Muscle layer of duodenum (tissue), 2 donors: ENCODE data around the gene FCGR2B.
"Not testable (repeated sequence)": the region's sequence is repeated elsewhere in the genome, so short reads cannot be mapped to it uniquely, and the experiment has no call there.

Experiments
- H3K27ac ChIP-seq: one replicate; pipeline ENCODE4 v1.7.0; 2013; ENCODE audit warnings: mild to moderate bottlenecking, low read length
- H3K27me3 ChIP-seq: one replicate; pipeline ENCODE4 v1.7.0; 2013; ENCODE audit warnings: low read depth, mild to moderate bottlenecking, control low read depth, low read length
- H3K36me3 ChIP-seq, 2 donors: one replicate each; pipeline ENCODE4 v1.7.0; 2013; ENCODE audit warnings: low read length in 2 of 2, control low read depth in 1 of 2, mild to moderate bottlenecking in 1 of 2; ENCODE audit not compliant: insufficient read depth in 2 of 2, control insufficient read depth in 1 of 2
- H3K4me1 ChIP-seq, 2 donors: one replicate each; pipeline ENCODE4 v1.7.0; 2013; ENCODE audit warnings: low read length in 2 of 2, mild to moderate bottlenecking in 2 of 2, control low read depth in 1 of 2, moderate library complexity in 1 of 2; ENCODE audit not compliant: insufficient read depth in 2 of 2, control insufficient read depth in 1 of 2
- H3K4me3 ChIP-seq, 2 donors: one replicate each; pipeline ENCODE4 v1.7.0; 2013; ENCODE audit warnings: low read length in 2 of 2, low read depth in 1 of 2, mild to moderate bottlenecking in 1 of 2
- H3K9me3 ChIP-seq, 2 donors: one replicate each; pipeline ENCODE4 v1.7.0; 2013; ENCODE audit warnings: low read length in 2 of 2, control low read depth in 1 of 2, mild to moderate bottlenecking in 1 of 2; ENCODE audit not compliant: control insufficient read depth in 1 of 2
- donor health status: healthy.

Gene FCGR2B

DNA sequence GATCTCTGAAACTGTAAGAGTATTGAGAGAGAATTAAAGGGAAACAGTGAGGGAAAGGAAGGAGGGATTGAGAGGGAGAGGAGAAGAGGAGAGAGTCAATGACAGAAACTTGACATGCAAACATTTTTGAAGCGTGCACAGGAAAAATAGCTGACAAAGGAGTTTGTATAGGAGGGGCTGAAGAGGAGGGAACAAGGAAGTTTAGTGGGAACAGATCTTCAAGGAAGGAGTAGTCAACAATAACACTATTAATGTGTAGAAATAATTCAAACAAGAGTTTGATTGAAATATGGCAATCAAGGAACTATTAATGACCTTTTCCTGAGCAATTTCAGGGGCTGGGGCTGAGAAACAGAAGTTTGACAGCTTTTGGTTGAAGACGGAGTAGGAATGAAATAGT is 27.9 kb upstream of the FCGR2B start:
- H3K4me1 ChIP-seq, H3K9me3 ChIP-seq, H3K27me3 ChIP-seq, H3K36me3 ChIP-seq, H3K27ac ChIP-seq, H3K4me3 ChIP-seq: not testable (repeated sequence)

DNA sequence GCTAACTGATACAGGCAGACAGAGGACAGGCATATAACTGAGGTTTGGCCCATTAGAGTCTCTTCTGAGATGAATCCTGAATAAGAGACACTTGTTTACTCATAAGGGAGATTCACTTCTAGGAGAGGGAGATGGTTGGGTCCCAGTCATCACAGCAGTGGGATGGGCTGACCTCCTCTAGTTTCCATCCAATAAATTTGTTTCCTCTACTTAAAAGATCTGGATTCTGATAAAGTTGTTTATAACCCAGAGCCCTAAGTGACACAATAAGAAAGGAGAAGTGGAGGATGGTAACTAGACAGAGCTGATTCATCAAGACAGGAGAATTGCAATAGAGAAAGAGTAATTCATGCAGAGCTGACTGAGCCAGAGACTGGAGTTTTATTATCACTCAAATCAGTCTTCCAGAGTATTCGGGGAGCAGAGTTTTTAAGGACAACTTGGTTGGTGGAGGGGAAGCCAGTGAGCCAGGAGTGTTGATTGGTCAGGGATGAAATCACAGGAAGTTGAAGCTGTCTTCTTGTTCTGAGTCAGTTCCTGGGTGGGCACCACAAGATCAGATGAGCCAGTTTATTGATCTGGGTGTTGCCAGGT is 26.7 kb upstream of the FCGR2B start:
- H3K36me3 ChIP-seq: not testable (repeated sequence)

DNA sequence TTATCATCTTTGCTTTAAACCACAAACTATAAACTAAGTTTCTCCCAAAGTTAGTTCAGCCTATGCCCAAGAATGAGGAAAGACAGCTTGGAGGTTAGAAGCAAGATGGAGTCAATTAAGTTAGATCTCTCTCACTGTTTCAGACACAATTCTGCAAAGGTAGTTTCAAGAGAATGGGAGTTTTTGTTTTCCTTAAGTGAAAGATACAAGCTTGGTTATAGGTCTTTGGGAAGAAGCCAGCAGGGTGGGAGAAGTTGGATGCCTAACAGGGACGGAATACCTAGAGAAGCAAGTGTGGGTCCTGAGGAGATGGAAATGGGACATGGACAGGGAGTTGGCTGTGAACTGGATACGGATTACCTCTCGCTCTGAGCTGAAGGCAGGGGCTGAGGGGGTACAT is 26.0 kb upstream of the FCGR2B start:
- not testable (repeated sequence) for H3K9me3 ChIP-seq, H3K27ac ChIP-seq, H3K4me3 ChIP-seq, H3K4me1 ChIP-seq, H3K36me3 ChIP-seq, H3K27me3 ChIP-seq

More for the DNA sequence above, 26.7 kb upstream of the FCGR2B start:
- not testable (repeated sequence) for H3K4me3 ChIP-seq, H3K27ac ChIP-seq, H3K4me1 ChIP-seq, H3K9me3 ChIP-seq, H3K27me3 ChIP-seq

DNA sequence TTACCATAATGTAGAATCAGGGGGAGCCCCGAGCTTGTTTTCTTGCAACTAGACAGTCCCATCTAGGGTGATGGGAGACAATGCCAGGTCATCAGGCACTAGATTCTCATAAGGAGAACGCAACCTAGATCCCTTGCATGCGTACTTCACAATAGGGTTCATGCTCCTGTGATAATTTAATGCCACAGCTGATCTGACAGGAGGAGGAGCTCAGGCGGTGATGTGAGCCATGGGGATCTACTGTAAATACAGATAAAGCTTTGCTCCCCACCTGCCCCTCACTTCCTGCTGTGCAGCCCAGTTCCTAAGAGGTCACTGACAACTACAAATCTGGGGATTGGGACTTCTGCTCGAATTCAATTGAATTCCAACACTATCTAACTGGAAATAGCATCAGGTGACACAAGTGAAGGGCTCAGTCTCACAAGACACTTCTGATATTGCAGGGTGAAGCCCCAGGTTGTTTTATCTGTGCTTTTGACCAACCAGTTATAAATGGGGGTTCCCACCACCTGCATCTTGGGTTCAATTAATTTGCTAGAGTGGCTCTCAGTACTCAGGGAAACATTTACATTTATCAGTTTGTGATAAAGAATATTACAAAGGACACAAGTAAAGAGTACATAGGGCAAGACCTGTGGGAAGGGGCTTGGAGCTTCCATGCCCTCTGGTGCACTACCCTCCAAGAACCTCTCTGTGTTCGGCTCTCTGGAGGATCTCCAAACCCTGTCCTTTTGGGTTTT is 24.5 kb upstream of the FCGR2B start:
- H3K27me3 ChIP-seq, H3K36me3 ChIP-seq, H3K4me1 ChIP-seq, H3K27ac ChIP-seq, H3K9me3 ChIP-seq, H3K4me3 ChIP-seq: not testable (repeated sequence)

DNA sequence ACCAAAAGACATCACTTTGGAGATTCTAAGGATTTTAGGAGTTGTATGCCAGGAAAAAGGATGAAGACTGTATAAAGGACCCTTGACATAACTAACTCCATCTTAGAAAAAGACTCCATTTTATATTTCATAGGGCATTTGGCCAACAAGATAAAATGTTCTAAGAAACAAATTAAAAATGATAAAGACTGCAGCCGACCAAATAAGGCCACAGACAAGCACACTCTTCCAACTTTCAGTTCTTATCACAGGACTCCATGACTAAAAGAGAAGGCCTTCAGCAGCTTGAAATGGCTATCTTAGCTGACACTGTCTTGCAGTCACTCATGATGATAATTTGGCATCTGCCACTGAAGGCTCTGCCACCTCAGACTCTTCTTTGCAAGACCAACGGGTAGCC is 23.7 kb upstream of the FCGR2B start:
- H3K27ac ChIP-seq, H3K36me3 ChIP-seq, H3K4me1 ChIP-seq, H3K9me3 ChIP-seq, H3K27me3 ChIP-seq, H3K4me3 ChIP-seq: not testable (repeated sequence)

DNA sequence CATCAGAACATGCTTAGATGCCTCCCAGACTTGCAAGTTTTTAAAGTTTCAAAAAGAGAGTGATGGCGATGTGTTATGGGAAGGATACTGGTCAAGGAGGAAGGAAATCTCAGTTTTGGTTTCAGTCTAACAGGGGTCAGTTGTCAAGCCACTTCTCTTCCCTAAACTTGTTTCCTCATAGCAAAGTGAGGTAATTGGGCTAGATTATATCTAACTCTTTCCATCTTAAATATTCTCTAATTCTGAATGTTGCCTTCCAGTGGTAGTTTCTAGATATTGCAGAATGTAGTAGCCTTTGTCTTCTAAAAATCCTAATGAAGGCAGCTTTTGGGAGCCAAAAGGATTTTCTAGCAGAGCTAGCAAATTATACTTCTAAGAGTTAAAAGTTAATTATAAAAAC is 20.2 kb upstream of the FCGR2B start:
- H3K27me3 ChIP-seq, H3K27ac ChIP-seq, H3K4me3 ChIP-seq: not testable (repeated sequence)

DNA sequence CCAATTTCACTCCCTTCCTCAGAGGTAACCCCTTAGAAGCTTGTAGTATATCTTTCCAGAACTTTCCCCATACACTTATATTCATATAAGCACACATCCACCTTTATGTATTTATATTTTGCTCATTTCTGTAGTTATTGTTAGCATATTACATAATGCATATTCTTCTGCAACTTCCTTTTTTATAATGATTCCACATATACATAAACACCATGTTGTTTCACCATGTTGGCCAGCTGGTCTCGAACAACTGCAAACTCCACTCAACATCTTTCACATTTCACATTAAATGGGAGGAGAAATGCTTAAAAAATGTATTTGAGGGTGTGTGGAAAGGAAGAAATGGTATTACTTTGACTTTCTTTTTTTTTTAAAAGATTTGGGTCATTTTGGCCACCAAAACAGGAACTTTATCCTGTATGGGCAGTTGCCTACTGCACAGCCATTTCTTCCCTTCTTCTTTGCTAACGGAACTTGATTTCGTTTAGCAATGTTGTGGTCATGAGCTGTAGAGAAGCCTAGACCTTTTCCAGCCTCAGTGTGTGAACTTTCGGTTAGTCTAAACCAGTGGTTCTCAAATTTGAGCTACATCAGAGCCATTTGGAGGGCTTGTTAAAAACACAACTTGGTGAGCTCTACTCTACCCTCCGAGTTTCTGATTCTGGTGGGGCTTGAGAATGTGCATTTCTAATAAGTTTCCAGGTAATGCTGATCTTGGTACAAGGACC is 19.3 kb upstream of the FCGR2B start:
- not testable (repeated sequence) for H3K27ac ChIP-seq, H3K4me3 ChIP-seq, H3K36me3 ChIP-seq, H3K9me3 ChIP-seq, H3K27me3 ChIP-seq, H3K4me1 ChIP-seq

More for the DNA sequence above, 20.2 kb upstream of the FCGR2B start:
- H3K4me1 ChIP-seq, H3K9me3 ChIP-seq, H3K36me3 ChIP-seq: not testable (repeated sequence)

DNA sequence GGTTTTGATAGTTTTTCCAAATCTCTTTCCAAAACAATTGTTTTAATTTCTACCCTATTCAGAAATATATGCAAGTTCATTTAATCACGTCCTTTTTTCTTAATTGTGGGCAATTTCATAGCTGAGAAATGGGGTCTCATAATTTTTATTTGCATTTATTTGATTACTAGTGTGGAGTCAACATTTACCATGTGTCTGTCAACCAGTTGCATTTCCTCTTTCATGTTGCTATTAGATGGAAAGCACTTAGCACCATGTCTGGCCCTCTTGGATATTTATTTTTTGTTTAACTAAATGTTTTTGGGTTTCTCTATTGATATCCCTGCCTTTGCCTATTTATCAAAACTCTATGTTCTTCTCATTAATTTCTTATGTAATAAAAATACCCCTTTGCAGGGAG is 18.1 kb upstream of the FCGR2B start:
- not testable (repeated sequence) for H3K4me3 ChIP-seq, H3K27me3 ChIP-seq, H3K9me3 ChIP-seq, H3K27ac ChIP-seq, H3K36me3 ChIP-seq, H3K4me1 ChIP-seq

DNA sequence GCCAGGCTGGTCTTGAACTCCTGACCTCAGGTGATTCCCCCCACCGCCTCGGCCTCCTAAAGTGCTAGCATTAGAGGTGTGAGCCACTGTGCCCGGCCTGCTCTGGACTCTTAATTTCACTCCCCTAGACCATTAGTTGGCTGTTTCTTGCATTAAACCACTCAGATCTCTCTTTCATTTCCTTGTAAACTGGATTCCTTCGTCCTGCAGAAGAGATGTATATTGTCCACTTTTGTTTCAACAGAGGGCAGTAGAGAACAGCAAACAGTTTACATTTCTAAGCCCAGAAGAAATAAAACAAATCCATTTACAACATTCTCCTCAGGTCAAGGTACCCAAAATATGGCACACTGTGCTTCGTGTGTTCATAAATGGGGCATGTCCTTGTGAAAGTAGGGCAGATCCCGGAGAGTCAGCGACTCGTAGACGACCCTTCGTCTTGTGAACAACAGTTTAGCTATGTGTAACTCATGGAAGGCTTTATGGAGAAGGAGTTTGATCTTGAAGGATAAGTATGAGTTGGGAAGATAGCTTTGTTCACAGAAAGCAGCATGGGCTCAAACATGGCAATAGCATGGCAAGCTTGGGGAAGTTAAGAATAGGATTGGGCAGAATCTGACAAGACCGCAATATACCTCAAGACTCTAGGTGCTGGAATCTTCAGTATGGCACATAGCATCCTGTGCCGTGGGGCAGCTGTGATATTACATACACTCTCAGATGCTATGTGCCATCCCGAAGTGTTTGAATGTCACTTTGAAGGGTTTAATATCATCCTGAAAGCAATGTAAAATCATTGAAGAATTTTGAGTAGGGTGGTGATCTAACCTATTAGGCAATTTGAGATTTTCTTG is 15.2 kb upstream of the FCGR2B start:
- not testable (repeated sequence) for H3K4me1 ChIP-seq, H3K27ac ChIP-seq, H3K27me3 ChIP-seq, H3K9me3 ChIP-seq, H3K36me3 ChIP-seq, H3K4me3 ChIP-seq

DNA sequence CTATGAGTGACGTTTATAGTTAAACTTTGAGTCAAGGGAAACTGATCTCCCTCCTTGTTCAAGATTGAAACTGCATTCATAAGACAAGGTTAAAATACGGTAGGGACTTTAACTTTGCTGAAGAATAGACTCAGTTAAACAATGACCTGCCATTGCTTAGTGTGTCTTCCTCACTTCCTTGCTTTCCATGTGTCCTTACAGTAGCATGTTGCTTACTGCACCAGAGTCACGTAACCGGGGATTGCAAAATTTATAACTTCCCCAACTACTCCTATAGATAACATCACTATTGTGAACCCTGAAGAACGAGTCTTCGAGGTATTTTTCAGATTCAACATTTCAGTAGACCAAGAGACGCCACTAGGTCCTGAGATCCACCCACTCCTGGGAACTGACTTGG is 9.4 kb upstream of the FCGR2B start:
- not testable (repeated sequence) for H3K9me3 ChIP-seq, H3K27ac ChIP-seq, H3K27me3 ChIP-seq, H3K4me1 ChIP-seq, H3K36me3 ChIP-seq, H3K4me3 ChIP-seq

DNA sequence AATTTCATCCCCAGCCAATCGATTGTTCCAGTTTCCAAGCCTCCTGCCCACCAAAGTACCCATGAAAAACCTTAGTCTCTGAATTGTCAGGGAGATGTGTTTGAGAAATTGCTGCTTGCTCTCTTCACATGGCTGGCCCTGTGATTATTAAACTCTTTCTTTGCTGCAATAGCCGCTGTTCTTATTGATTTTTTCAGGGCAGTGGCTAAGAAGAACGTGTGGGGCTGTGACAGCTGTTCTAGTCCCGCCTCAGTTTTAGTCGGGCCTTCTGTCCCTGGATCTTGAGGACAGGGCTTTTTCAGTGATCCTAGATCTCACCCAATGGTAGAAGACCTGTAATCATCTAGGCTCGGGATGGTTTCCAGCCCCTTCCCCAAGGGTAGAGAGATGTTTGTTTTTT is 9.0 kb upstream of the FCGR2B start:
- not testable (repeated sequence) for H3K9me3 ChIP-seq, H3K27me3 ChIP-seq, H3K27ac ChIP-seq, H3K4me3 ChIP-seq, H3K36me3 ChIP-seq, H3K4me1 ChIP-seq
